ENCODE results near the gene PPP4C. TPM values are rescaled to one million over a fixed set of nuclear protein-coding genes. Genes with fewer than 3 reads are reported as not detected.

PPP4C gene
- total RNA-seq, 2 donors from 2014 or later, result 29.3 to 32.2 TPM

DNA sequence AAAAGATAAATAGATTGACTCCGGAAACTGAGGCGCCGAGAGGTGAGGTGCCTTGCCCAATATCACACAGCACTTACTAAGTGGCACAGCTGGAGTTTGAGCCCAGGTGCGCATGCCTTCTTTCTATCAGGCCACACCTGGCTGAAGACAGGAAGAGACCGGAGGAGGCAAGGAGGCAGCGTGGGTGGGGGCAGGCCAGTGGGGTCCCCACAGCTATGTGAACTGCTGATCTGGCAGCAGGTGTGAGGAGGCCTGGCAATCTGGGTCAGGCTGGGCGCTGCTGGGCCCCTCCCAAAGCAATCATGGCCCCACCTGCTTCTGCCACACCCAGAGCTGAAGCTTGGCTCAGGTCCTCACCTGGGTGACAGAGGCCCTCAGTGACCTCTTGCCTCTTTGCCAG, 39.4 kb downstream of the PPP4C start:
- H3K36me3 ChIP-seq (replicated peaks in 1 of 2; ENCODE audit: insufficient read depth in 1 of 2, low read depth in 2 of 2), result peaks cover 0 to 3% of the 10 kb centered on the region in 2 donors

DNA sequence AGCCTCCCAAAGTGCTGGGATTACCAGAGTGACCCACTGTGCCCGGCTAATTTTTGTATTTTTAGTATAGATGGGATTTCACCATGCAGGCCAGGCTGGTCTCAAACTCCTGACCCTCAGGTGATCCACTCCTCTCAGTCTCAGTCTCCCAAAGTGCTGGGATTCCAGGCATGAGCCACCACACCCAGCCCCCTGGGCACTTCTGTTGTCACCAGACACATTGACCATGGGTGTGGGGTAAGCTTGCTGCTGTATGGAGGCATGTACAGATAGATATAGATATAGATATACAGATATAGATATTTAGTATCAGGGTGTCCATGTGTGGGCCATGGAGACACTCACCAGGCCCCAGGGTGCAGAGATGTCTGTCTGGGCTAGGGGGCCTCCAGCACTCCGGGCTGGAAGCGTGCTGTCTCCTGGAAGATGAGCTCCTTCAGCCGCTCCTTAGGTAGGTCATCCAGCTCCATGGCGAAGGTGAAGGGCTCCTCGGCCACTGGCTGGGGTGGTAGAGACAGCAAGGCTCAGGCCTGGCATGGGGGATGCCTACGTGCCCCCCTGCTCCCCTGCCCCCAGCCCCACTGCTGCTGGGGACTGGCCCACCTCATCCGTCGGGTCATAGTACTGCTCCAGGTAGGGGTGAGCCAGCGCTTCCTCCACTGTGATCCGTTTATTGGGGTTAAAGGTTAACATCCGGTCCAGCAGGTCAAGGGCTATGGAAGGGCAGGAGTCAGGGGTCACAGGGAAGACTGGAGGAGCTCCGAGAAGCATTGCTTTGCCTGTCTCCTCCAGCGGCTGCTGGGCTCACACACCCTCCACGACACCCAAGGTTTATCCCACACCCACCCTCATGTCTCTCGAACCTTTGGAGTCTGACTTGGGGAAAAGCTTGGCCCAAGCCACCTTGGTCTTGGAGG, 40.8 kb downstream of the PPP4C start:
- WGBS, 2 donors, result 85 to 100% methylated on average over 3 to 16 of the region's 16 CpGs
- DNase-seq (no peak), ATAC-seq (no peak)
- H3K4me3 ChIP-seq, result no peak overlapping the region
- H3K4me1 ChIP-seq, result peaks cover under 1% of the 10 kb centered on the region
- H3K27ac ChIP-seq, result no peak overlapping the region
- H3K9me3 ChIP-seq, result no peaks in the 10 kb centered on the region
- H3K36me3 ChIP-seq (replicated peaks in 1 of 2; ENCODE audit: insufficient read depth in 1 of 2, low read depth in 2 of 2), result peaks cover 0 to 3% of the 10 kb centered on the region in 2 donors
- TF ChIP-seq CTCF (IDR thresholded peaks at IDR 0.05), result no peak
- no peak for TF ChIP-seq POLR2A (IDR thresholded peaks at IDR 0.05)
- H3K27me3 ChIP-seq, result no peaks in the 10 kb centered on the region
- intact Hi-C loops (cut with DNase I), result loop anchor here (10.0 kb wide), 1 partner anchor 48 kb away; no protein-coding TSS in a partner anchor

More for the DNA sequence above, 39.4 kb downstream of the PPP4C start:
- Histone ChIP-seq H3K27me3 (no peaks in the 10 kb centered on the region), H3K4me1 (no peaks in the 10 kb centered on the region), H3K9me3 (no peaks in the 10 kb centered on the region), H3K27ac (no peak overlapping the region), H3K4me3 (no peak overlapping the region)
- DNase-seq (peak in 2 of 4 donors; percentile 43 to 69), ATAC-seq (no peak)
- 81 to 83% methylated on average over 6 to 7 of the region's 7 CpGs for WGBS, 2 donors
- intact Hi-C loops (cut with DNase I), result loop anchor here (10.0 kb wide), 1 partner anchor 50 kb away; no protein-coding TSS in a partner anchor
- TF ChIP-seq CTCF (IDR thresholded peaks at IDR 0.05) (no peak), POLR2A (IDR thresholded peaks at IDR 0.05) (no peak)

DNA sequence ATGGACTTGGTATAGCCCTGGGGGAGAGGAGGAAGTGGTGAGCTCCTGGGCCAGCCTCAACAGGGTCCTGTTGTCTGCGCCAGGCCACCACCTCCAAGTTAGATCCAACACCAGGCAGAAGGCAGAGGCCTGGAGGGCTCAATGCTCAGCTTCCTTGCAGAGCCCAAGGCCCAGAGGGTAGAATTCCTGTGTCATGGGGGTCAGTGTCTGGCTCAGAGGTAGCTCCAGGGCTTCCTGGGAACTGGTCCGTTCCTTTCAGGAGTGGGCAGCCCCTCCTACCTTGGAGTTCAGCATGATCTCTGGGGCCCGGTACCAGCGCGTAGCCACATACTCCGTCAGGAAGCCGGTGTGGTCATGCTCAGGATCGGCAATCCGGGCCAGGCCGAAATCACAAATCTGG, 42.0 kb downstream of the PPP4C start:
- Histone ChIP-seq H3K27me3 (no peaks in the 10 kb centered on the region), H3K4me3 (no peak overlapping the region), H3K9me3 (no peaks in the 10 kb centered on the region), H3K36me3 (replicated peaks in 1 of 2; ENCODE audit: insufficient read depth in 1 of 2, low read depth in 2 of 2) (peaks cover 0 to 3% of the 10 kb centered on the region in 2 donors), H3K27ac (no peak overlapping the region), H3K4me1 (peaks cover 12% of the 10 kb centered on the region)
- no peak for DNase-seq
- TF ChIP-seq POLR2A (IDR thresholded peaks at IDR 0.05), result no peak
- no peak for TF ChIP-seq CTCF (IDR thresholded peaks at IDR 0.05)
- no peak for ATAC-seq
- WGBS, 2 donors, result 94 to 95% methylated on average over 5 to 10 of the region's 10 CpGs
- intact Hi-C loops (cut with DNase I), result loop anchor here (10.0 kb wide), 1 partner anchor 47 kb away; no protein-coding TSS in a partner anchor

DNA sequence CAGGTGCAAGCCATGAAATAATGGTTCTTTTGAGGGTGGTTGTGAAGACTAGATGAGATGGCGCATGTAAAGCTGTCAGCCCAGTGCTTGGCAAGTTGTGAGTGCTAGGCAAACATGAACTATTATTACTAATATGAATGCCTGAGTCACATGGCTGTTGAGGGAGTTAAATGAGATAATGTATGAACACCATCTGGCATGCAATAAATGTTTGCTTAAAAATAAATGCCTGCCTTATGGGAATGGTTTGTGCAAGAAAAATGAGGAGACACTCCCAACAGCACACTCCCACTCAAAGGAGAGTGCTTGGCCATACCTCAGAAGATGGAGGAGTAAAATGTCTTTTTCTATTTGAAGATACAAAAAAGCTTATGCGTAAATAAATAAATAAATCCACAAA, 43.6 kb downstream of the PPP4C start:
- 89 to 92% methylated on average over 2 of the region's 2 CpGs for WGBS, 2 donors
- intact Hi-C loops (cut with DNase I), result loop anchor here (10.0 kb wide), 1 partner anchor 45 kb away; no protein-coding TSS in a partner anchor
- H3K4me3 ChIP-seq, result no peak overlapping the region
- ATAC-seq (no peak), DNase-seq (no peak)
- H3K27ac ChIP-seq, result no peak overlapping the region
- peaks cover 0 to 3% of the 10 kb centered on the region in 2 donors for H3K36me3 ChIP-seq (replicated peaks in 1 of 2; ENCODE audit: insufficient read depth in 1 of 2, low read depth in 2 of 2)
- no peak for TF ChIP-seq CTCF (IDR thresholded peaks at IDR 0.05)
- no peak for TF ChIP-seq POLR2A (IDR thresholded peaks at IDR 0.05)
- H3K4me1 ChIP-seq, result peaks cover 24% of the 10 kb centered on the region
- H3K9me3 ChIP-seq, result no peaks in the 10 kb centered on the region
- H3K27me3 ChIP-seq, result no peaks in the 10 kb centered on the region

Measured in body of pancreas (tissue), 4 donors.